Mesenchymal stem cell (in vitro differentiated cells and primary cell): ENCODE results near the gene ASTN2.

Experiments used
- DNase-seq: peaks from one replicate; pipeline ENCODE4 v3.0.0-alpha.2; 2013
- H2AFZ ChIP-seq: one replicate; pipeline ENCODE4 v1.6.1; 2013; ENCODE audit warnings: low read depth, mild to moderate bottlenecking, control low read depth, inconsistent platforms, low read length, moderate library complexity
- H2AK5ac ChIP-seq: 2 replicates; pipeline ENCODE4 v1.6.1; 2013; ENCODE audit warnings: low read length, moderate library complexity, mild to moderate bottlenecking, inconsistent platforms; ENCODE audit not compliant: severe bottlenecking
- H2BK120ac ChIP-seq: one replicate; pipeline ENCODE4 v1.6.1; 2013; ENCODE audit warnings: low read depth, mild to moderate bottlenecking, inconsistent platforms, low read length, moderate library complexity
- H2BK12ac ChIP-seq, 2 experiments: one replicate each; pipeline ENCODE4 v1.6.1; 2013; ENCODE audit warnings: inconsistent platforms in 2 of 2, low read length in 2 of 2, mild to moderate bottlenecking in 2 of 2, moderate library complexity in 2 of 2, control low read depth in 1 of 2
- H2BK15ac ChIP-seq: one replicate; pipeline ENCODE4 v1.6.1; 2013; ENCODE audit warnings: mild to moderate bottlenecking, low read depth, inconsistent platforms; ENCODE audit not compliant: poor library complexity, severe bottlenecking
- H2BK5ac ChIP-seq: 2 replicates; pipeline ENCODE4 v1.6.1; 2013; ENCODE audit warnings: low read depth, mild to moderate bottlenecking, low read length, control low read depth, inconsistent platforms; ENCODE audit not compliant: poor library complexity, severe bottlenecking
- H3K14ac ChIP-seq, 2 experiments: one replicate each; pipeline ENCODE4 v1.6.1; 2013; ENCODE audit warnings: inconsistent platforms in 2 of 2, low read length in 2 of 2, control low read depth in 1 of 2, mild to moderate bottlenecking in 1 of 2, moderate library complexity in 1 of 2
- H3K18ac ChIP-seq, 2 experiments: one replicate each; pipeline ENCODE4 v1.6.1; 2013; ENCODE audit warnings: inconsistent platforms in 2 of 2, low read length in 2 of 2, control low read depth in 1 of 2, low read depth in 1 of 2, mild to moderate bottlenecking in 1 of 2
- H3K23ac ChIP-seq, 2 experiments: one replicate each; pipeline ENCODE4 v1.6.1; 2013; ENCODE audit warnings: inconsistent platforms in 2 of 2, low read length in 2 of 2, mild to moderate bottlenecking in 2 of 2, moderate library complexity in 2 of 2, control low read depth in 1 of 2
- H3K27ac ChIP-seq: 2 replicates; pipeline ENCODE4 v1.5.1; 2013; ENCODE audit warnings: mild to moderate bottlenecking, moderate library complexity, low read length, control low read depth, inconsistent platforms; ENCODE audit not compliant: poor library complexity, severe bottlenecking
- H3K27me3 ChIP-seq, 2 experiments: 2 replicates each; pipeline versions ENCODE4 v1.6.1 to v1.7.0; 2013; ENCODE audit warnings: low read length in 2 of 2, mild to moderate bottlenecking in 2 of 2, moderate library complexity in 2 of 2, control low read depth in 1 of 2, inconsistent platforms in 1 of 2; ENCODE audit not compliant: control insufficient read depth in 1 of 2, insufficient read depth in 1 of 2
- H3K36me3 ChIP-seq, 2 experiments: 2 replicates each; pipeline versions ENCODE4 v1.6.1 to v1.7.0; 2013; ENCODE audit warnings: low read length in 2 of 2, control low read depth in 1 of 2, inconsistent platforms in 1 of 2, low read depth in 1 of 2, mild to moderate bottlenecking in 1 of 2; ENCODE audit not compliant: insufficient read depth in 2 of 2, control insufficient read depth in 1 of 2
- H3K4ac ChIP-seq, 2 experiments: one replicate each; pipeline ENCODE4 v1.6.1; 2013; ENCODE audit warnings: inconsistent platforms in 2 of 2, low read length in 2 of 2, mild to moderate bottlenecking in 2 of 2, moderate library complexity in 2 of 2, control low read depth in 1 of 2, low read depth in 1 of 2
- H3K4me1 ChIP-seq: 2 replicates; pipeline ENCODE4 v1.6.1; 2013; ENCODE audit warnings: low read depth, low read length, control low read depth; ENCODE audit not compliant: control insufficient read depth, insufficient read depth
- H3K4me2 ChIP-seq: 2 replicates; pipeline ENCODE4 v1.6.1; 2013; ENCODE audit warnings: low read length, mild to moderate bottlenecking, inconsistent platforms; ENCODE audit not compliant: poor library complexity, severe bottlenecking
- H3K4me3 ChIP-seq, 2 experiments: 2 replicates each; pipeline versions ENCODE4 v1.5.1 to v1.7.0; 2013; ENCODE audit warnings: low read length in 2 of 2, mild to moderate bottlenecking in 2 of 2, control low read depth in 1 of 2, low read depth in 1 of 2; ENCODE audit not compliant: insufficient read depth in 1 of 2
- H3K79me1 ChIP-seq: replicated peaks from 2 replicates; pipeline ENCODE4 v1.6.1; 2013; ENCODE audit warnings: mild to moderate bottlenecking, control low read depth, low read length, inconsistent platforms; ENCODE audit not compliant: poor library complexity, severe bottlenecking
- H3K9ac ChIP-seq: 2 replicates; pipeline ENCODE4 v1.7.0; 2013; ENCODE audit warnings: mild to moderate bottlenecking, low read length, moderate library complexity
- H3K9me3 ChIP-seq: 2 replicates; pipeline ENCODE4 v1.7.0; 2013; ENCODE audit warnings: mild to moderate bottlenecking, low read length; ENCODE audit not compliant: control insufficient read depth
- H4K8ac ChIP-seq: one replicate; pipeline ENCODE4 v1.6.1; 2013; ENCODE audit warnings: inconsistent platforms, mild to moderate bottlenecking, low read length, moderate library complexity
- H4K91ac ChIP-seq: one replicate; pipeline ENCODE4 v1.6.1; 2013; ENCODE audit warnings: mild to moderate bottlenecking, low read length, inconsistent platforms
- WGBS: methylation state at CpG from one replicate; pipeline ENCODE4 v1.1.7; 2013; ENCODE audit warnings: mixed read lengths; 5-methylcytosine and 5-hydroxymethylcytosine counted together

Gene ASTN2

DNA sequence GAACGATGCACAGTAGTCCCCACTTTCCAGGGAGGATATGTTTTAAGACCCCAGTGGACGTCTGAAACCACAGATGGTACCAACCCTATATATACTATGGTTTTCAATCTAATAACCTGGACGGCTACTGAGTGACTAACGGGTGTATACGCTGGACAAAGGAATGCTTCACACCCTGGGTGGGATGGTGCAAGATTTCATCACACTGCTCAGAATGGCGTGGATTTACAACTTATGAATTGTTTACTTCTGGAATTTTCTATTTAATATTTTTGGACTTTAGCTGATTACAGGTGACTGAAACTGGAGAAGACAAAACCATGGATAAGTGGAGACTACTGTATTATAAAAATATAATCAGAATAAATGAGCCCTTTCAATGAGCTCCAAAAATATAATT, 875.3 kb downstream of the ASTN2 start:
- no peak overlapping the region for H3K9ac ChIP-seq
- 80% methylated on average over 6 of the region's 6 CpGs for WGBS
- no peak overlapping the region for H2BK5ac ChIP-seq
- no peak overlapping the region for H4K91ac ChIP-seq
- no peak for DNase-seq
- no peaks in the 10 kb centered on the region for H3K9me3 ChIP-seq
- H3K18ac ChIP-seq = no peak overlapping the region
- no peak overlapping the region for H2BK120ac ChIP-seq
- no peak overlapping the region for H2BK12ac ChIP-seq
- no peaks in the 10 kb centered on the region for H3K36me3 ChIP-seq
- no peaks in the 10 kb centered on the region for H3K4me1 ChIP-seq
- H2AFZ ChIP-seq = no peak overlapping the region
- no peaks in the 10 kb centered on the region for H3K27me3 ChIP-seq
- H3K4me2 ChIP-seq = no peak overlapping the region
- no peak overlapping the region for H3K4ac ChIP-seq
- no peak overlapping the region for H3K4me3 ChIP-seq
- H3K14ac ChIP-seq = no peak overlapping the region
- no peak overlapping the region for H3K23ac ChIP-seq
- no peak overlapping the region for H4K8ac ChIP-seq
- H3K27ac ChIP-seq = no peak overlapping the region
- no peak overlapping the region for H2AK5ac ChIP-seq
- no peaks in the 10 kb centered on the region for H3K79me1 ChIP-seq
- no peak overlapping the region for H2BK15ac ChIP-seq

DNA sequence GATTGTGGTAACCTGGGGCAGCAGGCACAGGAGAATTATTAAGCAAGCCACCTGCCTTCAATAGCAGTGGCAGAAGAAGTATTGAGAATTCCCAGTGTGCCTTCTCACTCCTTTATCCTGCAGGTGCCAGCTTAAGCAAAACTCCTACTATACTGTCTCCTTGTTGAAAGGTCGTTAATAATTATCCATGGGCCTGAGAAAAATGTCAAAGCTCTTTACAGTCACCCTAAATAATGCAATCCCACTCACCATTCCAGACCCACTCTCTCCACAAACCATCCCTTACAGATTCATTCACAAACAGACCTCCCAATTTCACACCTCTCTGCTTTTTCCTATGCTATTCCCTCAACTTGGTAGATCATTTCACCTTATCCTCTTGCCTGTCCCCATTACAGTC, 889.2 kb downstream of the ASTN2 start:
- no peak overlapping the region for H2BK12ac ChIP-seq
- H3K23ac ChIP-seq = no peak overlapping the region

DNA sequence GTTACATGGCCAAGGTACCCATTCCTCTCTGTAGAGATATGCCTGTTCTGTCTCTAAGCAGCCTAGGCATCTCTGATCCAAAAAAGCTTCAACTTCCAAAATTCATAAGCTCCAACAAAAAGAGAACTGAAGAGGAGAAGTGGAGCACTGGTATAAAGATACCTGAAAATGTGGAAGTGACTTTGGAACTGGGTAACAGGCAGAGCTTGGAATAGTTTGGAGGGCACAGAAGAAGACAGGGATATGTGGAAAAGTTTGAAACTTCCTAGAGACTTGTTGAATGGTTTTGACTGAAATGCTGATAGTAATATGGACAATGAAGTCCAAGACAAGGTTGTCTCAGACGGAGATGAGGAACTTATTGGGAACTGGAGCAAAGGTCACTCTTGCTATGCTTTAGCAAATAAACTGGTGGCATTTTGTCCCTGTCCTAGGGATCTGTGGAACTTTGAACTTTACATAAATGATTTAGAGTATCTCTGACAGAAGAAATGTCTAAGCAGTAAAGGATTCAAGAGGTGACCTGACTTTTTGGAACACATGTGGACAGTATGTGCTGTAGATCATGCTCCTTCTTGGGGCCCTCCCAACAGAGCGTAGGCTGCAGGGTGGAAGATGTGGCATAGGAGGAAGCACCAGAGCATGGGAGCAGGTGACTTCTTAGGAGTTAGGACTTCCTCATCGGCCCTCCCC, 889.9 kb downstream of the ASTN2 start:
- no peak overlapping the region for H2BK120ac ChIP-seq

More for the DNA sequence above, 889.2 kb downstream of the ASTN2 start:
- WGBS = 65% methylated on average over 1 of the region's 1 CpG
- H3K79me1 ChIP-seq = peaks cover 1% of the 10 kb centered on the region
- no peaks in the 10 kb centered on the region for H3K27me3 ChIP-seq
- H3K14ac ChIP-seq = no peak overlapping the region
- H4K91ac ChIP-seq = no peak overlapping the region
- no peak overlapping the region for H2BK5ac ChIP-seq
- H3K9me3 ChIP-seq = peaks cover 5% of the 10 kb centered on the region
- no peak overlapping the region for H2AFZ ChIP-seq
- no peak overlapping the region for H3K4me2 ChIP-seq
- no peak overlapping the region for H2AK5ac ChIP-seq
- no peak overlapping the region for H4K8ac ChIP-seq
- no peak for DNase-seq
- peaks cover 0 to 3% of the 10 kb centered on the region in 2 experiments for H3K36me3 ChIP-seq
- H3K27ac ChIP-seq = no peak overlapping the region
- no peak overlapping the region for H3K4me3 ChIP-seq
- no peak overlapping the region for H3K9ac ChIP-seq
- no peak overlapping the region for H2BK15ac ChIP-seq
- no peak overlapping the region for H3K18ac ChIP-seq
- H2BK120ac ChIP-seq = no peak overlapping the region
- no peak overlapping the region for H3K4ac ChIP-seq
- peaks cover 3% of the 10 kb centered on the region for H3K4me1 ChIP-seq

DNA sequence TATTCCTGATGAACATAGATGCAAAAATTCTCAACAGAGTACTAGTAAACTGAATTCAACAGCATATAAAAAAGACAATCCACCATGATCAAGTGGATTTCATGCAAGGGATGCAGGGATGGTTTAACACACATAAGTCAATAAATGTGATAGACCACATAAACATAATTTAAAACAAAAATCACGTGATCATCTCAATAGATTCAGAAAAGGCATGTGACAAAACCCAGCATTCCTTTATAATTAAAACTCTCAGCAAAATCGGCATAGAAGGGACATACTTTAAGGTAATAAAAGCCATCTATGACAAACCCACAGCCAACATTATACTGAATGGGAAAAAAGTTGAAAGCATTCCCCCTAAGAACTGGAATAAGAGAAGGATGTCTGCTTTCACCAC, 894.6 kb downstream of the ASTN2 start:
- no peak overlapping the region for H3K23ac ChIP-seq
- no peak overlapping the region for H3K27ac ChIP-seq
- H4K8ac ChIP-seq = no peak overlapping the region
- no peak overlapping the region for H4K91ac ChIP-seq
- peaks cover 6% of the 10 kb centered on the region for H3K4me1 ChIP-seq
- H2AK5ac ChIP-seq = no peak overlapping the region
- no peak overlapping the region for H2BK15ac ChIP-seq
- DNase-seq = no peak
- H3K79me1 ChIP-seq = peaks cover 4% of the 10 kb centered on the region
- H3K4me2 ChIP-seq = no peak overlapping the region
- no peak overlapping the region for H3K18ac ChIP-seq
- no peak overlapping the region for H2BK5ac ChIP-seq
- no peak overlapping the region for H2AFZ ChIP-seq
- H3K4me3 ChIP-seq = no peak overlapping the region
- no peak overlapping the region for H2BK12ac ChIP-seq
- H3K9me3 ChIP-seq = peaks cover 19% of the 10 kb centered on the region
- no peak overlapping the region for H3K9ac ChIP-seq
- no peak overlapping the region for H3K4ac ChIP-seq
- H3K27me3 ChIP-seq = no peaks in the 10 kb centered on the region
- 74% methylated on average over 1 of the region's 2 CpGs for WGBS
- H2BK120ac ChIP-seq = no peak overlapping the region
- no peaks in the 10 kb centered on the region for H3K36me3 ChIP-seq
- no peak overlapping the region for H3K14ac ChIP-seq

More for the DNA sequence above, 889.9 kb downstream of the ASTN2 start:
- Histone ChIP-seq H2AFZ (no peak overlapping the region), H3K79me1 (peaks cover 1% of the 10 kb centered on the region), H2BK12ac (no peak overlapping the region), H3K18ac (no peak overlapping the region), H2AK5ac (no peak overlapping the region), H3K4me1 (peaks cover 3% of the 10 kb centered on the region), H4K91ac (no peak overlapping the region), H2BK15ac (no peak overlapping the region), H3K9me3 (peaks cover 5% of the 10 kb centered on the region), H2BK5ac (no peak overlapping the region), H4K8ac (no peak overlapping the region), H3K4me2 (no peak overlapping the region), H3K4me3 (no peak overlapping the region), H3K14ac (no peak overlapping the region), H3K27ac (no peak overlapping the region), H3K27me3 (no peaks in the 10 kb centered on the region), H3K23ac (no peak overlapping the region), H3K9ac (no peak overlapping the region), H3K4ac (no peak overlapping the region), H3K36me3 (peaks cover 0 to 3% of the 10 kb centered on the region in 2 experiments)
- no peak for DNase-seq
- 86% methylated on average over 3 of the region's 3 CpGs for WGBS
